Prostate gland (tissue), 2 donors: Measurements from ENCODE around the gene DUSP28. TPM values are rescaled to one million over a fixed set of nuclear protein-coding genes. Genes with fewer than 3 reads are reported as not detected.

ENCODE experiments used
- DNase-seq: peaks from one replicate; pipeline ENCODE4 v3.0.0-alpha.2; 2019; ENCODE audit warnings: low spot score
- H3K27ac ChIP-seq, 2 donors: fragments of 200-600 bp; sonication (generic); 2 replicates each; pipeline ENCODE4 v1.5.1; 2017 to 2019
- H3K27me3 ChIP-seq: fragments of 200-600 bp; sonication (generic); replicated peaks from 2 replicates; pipeline ENCODE4 v1.5.1; 2019; ENCODE audit not compliant: insufficient read depth
- H3K36me3 ChIP-seq, 2 donors: fragments of 200-600 bp; sonication (generic); 1 replicate in 1 of 2; 2 replicates in 1 of 2; pipeline versions ENCODE4 v1.5.1 to v1.8.1; 2017 to 2019
- H3K4me1 ChIP-seq: fragments of 200-600 bp; sonication (generic); replicated peaks from 2 replicates; pipeline ENCODE4 v1.5.1; 2019
- H3K4me3 ChIP-seq, 2 donors: fragments of 200-600 bp; sonication (generic); 2 replicates each; pipeline ENCODE4 v1.5.1; 2017 to 2019
- H3K9me3 ChIP-seq: fragments of 200-600 bp; sonication (generic); 2 replicates; pipeline ENCODE4 v1.5.1; 2017
- CTCF ChIP-seq, 4 experiments: fragments of 200-600 bp in 2 of 4; fragments of 450-650 bp in 2 of 4; sonication (generic) in 2 of 4; IDR thresholded peaks; 1 replicate in 3 of 4; 2 replicates in 1 of 4; pipeline ENCODE4 v1.5.1; 2016 to 2019; ENCODE audit warnings: antibody characterized with exemption in 4 of 4, mild to moderate bottlenecking in 2 of 4, moderate library complexity in 2 of 4
- POLR2A ChIP-seq: fragments of 450-650 bp; IDR thresholded peaks from one replicate; pipeline ENCODE4 v1.6.1; 2016; ENCODE audit warnings: antibody characterized with exemption, mild to moderate bottlenecking
- POLR2AphosphoS5 ChIP-seq: sonication (generic); formaldehyde crosslinking; IDR thresholded peaks from one replicate; pipeline ENCODE4 v1.6.1; 2017; ENCODE audit warnings: antibody characterized with exemption
- WGBS: methylation state at CpG from one replicate; pipeline ENCODE4 v1.1.5; 2018; 5-methylcytosine and 5-hydroxymethylcytosine counted together
- intact Hi-C: fragments of 100-400 bp; cut with DNase I; formaldehyde crosslinking; loops from one replicate; pipeline ENCODE4 v1.14.2; 2022
- total RNA-seq, 2 donors: library from RNA; depleted of rRNA; stranded (reverse); fragments of >200 nt; gene quantifications; one replicate each; pipeline ENCODE4 v1.1.0, GENCODE V29; 2016

Gene DUSP28
- total RNA-seq, 2 donors from 2014 or later, result 18.4 to 18.6 TPM

GRCh38 chr2:240551288-240551687 is 8.9 kb upstream of the DUSP28 start:
- Histone ChIP-seq H3K4me3 (no peak overlapping the region), H3K27me3 (no peaks in the 10 kb centered on the region), H3K4me1 (no peaks in the 10 kb centered on the region), H3K27ac (no peak overlapping the region), H3K9me3 (no peaks in the 10 kb centered on the region), H3K36me3 (no peaks in the 10 kb centered on the region)
- intact Hi-C loops, result no loop called here
- WGBS, result 96% methylated on average over 4 of the region's 4 CpGs
- TF ChIP-seq CTCF (IDR thresholded peaks at IDR 0.05) (no peak), POLR2AphosphoS5 (no peak), POLR2A (no peak)
- no peak for DNase-seq

GRCh38 chr2:240551811-240552210 is 8.3 kb upstream of the DUSP28 start:
- intact Hi-C loops, result no loop called here
- 0% methylated on average over 1 of the region's 1 CpG for WGBS
- DNase-seq, result peak; percentile 1

GRCh38 chr2:240553956-240554480 is 6.1 kb upstream of the DUSP28 start:
- DNase-seq, result peak; percentile 2
- Histone ChIP-seq H3K9me3 (no peaks in the 10 kb centered on the region), H3K4me1 (peaks cover 6% of the 10 kb centered on the region), H3K4me3 (no peak overlapping the region), H3K36me3 (no peaks in the 10 kb centered on the region), H3K27ac (no peak overlapping the region), H3K27me3 (no peaks in the 10 kb centered on the region)
- WGBS, result 93% methylated on average over 7 of the region's 7 CpGs
- intact Hi-C loops, result no loop called here
- no peak for TF ChIP-seq POLR2AphosphoS5
- TF ChIP-seq POLR2A, result no peak
- no peak for TF ChIP-seq CTCF (IDR thresholded peaks at IDR 0.05)

More at GRCh38 chr2:240551811-240552210, 8.3 kb upstream of the DUSP28 start:
- TF ChIP-seq POLR2A (no peak), CTCF (IDR thresholded peaks at IDR 0.05) (no peak), POLR2AphosphoS5 (no peak)
- Histone ChIP-seq H3K4me1 (no peaks in the 10 kb centered on the region), H3K9me3 (no peaks in the 10 kb centered on the region), H3K27ac (no peak overlapping the region), H3K27me3 (no peaks in the 10 kb centered on the region), H3K4me3 (no peak overlapping the region), H3K36me3 (no peaks in the 10 kb centered on the region)

GRCh38 chr2:240554767-240555493 is 5.2 kb upstream of the DUSP28 start:
- Histone ChIP-seq H3K27ac (no peak overlapping the region), H3K27me3 (no peaks in the 10 kb centered on the region), H3K4me3 (no peak overlapping the region), H3K4me1 (peaks cover 6% of the 10 kb centered on the region), H3K9me3 (no peaks in the 10 kb centered on the region), H3K36me3 (no peaks in the 10 kb centered on the region)
- TF ChIP-seq POLR2A (no peak), CTCF (IDR thresholded peaks at IDR 0.05) (no peak), POLR2AphosphoS5 (no peak)
- 91% methylated on average over 17 of the region's 17 CpGs for WGBS
- intact Hi-C loops, result no loop called here
- DNase-seq, result peak; percentile 2
